Lung microvascular endothelial cell (primary cell): ENCODE measurements around the gene LAP3. TPM values are rescaled to one million over a fixed set of nuclear protein-coding genes. Genes with fewer than 3 reads are reported as not detected.

Source experiments
- DNase-seq, 2 donors: peaks; one replicate each; pipeline versions ENCODE4 v3.0.0 to v3.0.0-alpha.2; 2010; ENCODE audit warnings: low read depth in 2 of 2
- total RNA-seq: library from RNA; depleted of rRNA; stranded (reverse); fragments of >200 nt; gene quantifications from 2 replicates; pipeline ENCODE4 v1.2.1, GENCODE V29; 2014

The LAP3 gene
- total RNA-seq, 1 donor from 2014 or later, result 174 TPM

DNA sequence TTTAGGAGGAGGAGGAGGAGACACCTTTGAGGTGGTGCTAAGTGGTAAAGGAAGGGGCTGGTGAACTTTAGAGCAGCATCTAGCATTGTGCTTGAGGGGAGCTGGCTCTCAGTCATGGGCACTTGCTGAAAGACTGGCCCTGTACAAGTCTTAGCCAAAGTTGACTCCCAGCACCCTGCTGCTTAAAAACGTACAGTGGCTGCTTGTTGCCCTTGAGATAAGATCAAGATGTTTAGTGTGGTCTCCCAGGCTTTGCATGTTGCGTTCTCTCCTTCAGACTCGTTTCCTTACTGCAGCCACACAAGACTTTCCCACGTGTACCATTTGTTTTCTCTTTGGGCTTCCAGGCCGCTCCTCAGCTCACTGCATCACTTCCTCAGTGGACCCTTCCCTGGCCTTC is 39.3 kb downstream of the LAP3 start:
- no peak for DNase-seq

DNA sequence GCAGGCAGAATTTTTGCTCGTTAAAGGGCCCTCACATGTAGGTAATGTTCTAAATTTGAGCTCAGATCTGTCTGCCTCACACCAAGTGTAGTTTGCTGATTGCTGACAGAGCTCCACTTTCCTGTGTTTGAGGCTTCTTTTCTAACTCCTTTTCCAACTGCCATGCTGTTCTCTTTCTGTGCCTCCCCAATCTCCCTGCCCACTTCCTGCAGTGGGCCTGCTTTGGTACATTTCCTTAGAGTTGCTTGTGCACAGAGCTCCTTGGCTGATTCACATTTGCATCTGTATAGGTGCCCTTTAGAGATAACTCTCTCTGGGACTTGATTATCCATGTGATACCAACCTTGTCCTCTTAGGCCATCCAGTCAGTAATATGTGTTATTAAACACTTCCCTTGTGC is 41.9 kb downstream of the LAP3 start:
- DNase-seq, result no peak

DNA sequence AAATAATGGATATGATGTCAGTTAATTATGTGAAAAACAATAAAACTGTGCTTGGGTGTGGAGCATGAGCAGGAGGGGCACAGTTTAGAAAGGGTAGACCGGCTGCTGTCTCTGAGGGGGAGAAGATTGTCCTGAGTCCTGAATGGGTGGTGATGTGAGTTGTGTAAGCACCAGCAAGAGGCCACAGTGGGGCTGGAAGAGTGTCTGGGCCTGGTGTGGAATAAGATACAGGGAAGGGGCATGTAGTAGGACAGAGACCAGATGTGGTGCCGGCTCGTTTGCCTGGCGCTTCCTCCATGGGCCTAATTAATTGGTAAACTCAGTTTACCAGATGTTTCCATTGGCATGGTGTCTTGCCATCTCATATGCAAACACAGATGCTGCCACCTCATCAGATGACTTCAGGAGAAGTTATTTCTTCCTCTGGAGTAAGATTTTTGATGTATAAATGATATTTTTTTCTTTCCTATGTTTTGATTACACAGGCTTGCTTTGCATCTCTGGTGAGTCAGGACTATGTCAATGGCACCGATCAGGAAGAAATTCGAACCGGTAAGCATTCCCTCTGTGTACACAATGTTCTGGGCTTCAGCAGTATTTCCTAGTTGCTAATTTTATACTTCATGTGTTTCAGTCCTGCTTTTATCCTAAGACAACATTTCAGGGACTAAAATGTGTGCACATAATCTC is 42.6 kb downstream of the LAP3 start:
- DNase-seq, result peak in 1 of 2 donors; percentile 24

DNA sequence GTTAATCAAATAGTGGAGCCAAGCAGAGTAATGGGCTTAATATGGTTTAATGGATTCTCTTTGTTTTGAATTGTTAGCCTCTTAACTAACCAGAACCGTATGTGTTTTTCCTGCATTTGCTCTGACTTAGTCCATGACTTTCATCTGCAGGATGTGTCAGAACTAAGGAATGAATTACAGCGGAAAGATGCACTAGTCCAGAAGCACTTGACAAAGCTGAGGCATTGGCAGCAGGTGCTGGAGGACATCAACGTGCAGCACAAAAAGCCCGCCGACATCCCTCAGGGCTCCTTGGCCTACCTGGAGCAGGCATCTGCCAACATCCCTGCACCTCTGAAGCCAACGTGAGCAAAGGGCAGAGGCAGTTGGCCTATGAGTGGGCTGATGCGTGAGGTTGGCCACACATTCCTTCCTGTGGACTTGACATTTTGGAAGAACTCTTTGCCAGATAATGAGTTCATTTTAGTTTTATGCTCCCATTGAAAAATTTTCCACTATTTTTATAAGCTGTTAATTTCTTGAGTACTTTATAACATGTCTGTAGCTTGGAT is 46.5 kb downstream of the LAP3 start:
- DNase-seq, result no peak

DNA sequence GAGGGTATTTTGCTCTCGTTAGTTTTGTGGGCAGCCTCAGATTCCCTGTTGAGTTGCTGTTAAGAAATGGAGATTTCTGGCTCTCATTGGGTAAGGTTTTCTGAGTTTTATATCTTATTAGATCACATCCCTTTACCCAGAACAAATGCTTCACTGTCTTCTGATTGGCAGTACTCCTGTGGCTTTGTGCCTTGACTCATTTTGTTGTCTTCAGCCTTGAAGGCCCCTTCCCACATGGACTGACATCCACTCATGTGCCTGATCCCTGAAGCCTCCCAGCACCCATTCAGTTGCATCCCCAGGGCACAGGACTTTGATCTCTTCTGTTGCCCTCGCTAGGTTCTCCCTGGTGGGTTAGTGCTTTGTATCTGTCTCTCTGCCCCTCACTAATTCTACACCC is 47.8 kb downstream of the LAP3 start:
- DNase-seq, result no peak

DNA sequence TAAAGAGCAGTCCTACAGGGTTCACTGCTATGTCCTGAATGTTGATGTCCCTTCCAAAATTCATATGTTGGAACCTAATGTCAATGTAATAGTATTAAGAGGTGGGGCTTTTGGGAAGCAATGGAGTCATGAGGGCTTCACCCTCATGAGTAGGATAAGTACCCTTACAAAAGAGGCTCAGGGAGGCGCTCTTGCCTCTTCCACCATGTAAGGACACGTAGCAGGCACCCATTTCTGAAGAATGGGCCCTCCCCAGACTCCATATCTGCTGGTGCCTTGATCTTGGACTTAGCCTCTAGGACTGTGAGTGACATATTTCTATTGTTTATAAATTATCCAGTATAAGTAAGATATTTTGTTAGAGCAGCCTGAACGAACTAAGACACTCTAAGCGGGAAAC is 53.2 kb downstream of the LAP3 start:
- DNase-seq, result no peak

DNA sequence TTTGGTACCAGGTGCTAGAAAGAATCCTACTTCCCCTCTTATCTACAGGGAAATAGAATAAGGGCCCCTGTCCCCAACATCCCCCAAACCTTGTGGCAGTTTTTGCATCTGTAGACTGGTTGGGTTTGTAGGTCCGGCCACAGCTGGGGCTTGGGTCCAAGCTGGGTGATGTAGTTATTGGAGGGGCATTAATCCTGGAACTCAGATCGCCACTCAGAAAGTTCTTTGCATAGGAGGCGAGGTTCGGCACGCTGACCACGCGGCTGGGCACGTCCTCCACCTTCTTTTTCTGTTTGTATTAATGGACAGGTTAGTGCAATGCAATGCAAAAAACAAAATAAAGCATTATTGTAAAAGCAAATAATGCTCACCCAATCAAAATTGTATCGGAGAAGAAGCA is 56.6 kb downstream of the LAP3 start:
- DNase-seq, result no peak

DNA sequence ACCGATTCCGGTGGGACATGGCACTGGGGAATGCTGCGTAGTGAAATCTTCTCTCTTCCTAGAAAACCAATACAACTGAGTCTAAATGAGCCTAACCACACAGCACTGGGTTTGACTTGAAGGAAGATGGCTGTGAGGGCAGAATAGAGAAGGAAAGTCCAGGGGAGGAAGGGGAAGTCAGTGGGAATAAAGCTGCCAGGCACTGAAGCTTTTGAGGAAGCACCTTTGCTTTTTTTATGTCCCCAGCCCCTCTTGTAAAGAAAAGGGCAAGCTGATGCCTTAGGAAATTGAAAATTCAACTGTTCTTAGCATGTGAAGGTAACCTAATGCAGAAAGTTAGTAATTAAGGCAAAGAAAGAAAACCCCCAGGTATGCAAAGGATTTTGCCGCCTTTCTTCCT is 58.1 kb downstream of the LAP3 start:
- DNase-seq, result no peak

DNA sequence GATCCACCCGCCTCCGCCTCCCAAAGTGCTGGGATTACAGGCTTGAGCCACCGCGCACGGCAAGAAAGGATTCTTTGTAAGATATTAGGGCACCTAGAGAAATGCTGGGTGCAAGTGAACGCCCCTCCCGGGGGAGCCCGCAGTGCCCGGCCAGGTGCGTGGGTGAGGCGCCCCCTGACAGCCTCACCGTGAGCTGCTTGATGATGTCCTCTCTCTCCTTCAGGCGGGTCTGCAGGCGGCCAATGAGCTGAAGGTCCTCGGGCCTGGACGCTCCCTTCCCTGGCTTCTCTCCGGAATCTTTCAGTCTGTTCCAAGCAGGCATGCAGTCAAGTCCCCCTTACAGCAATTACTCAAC is 59.3 kb downstream of the LAP3 start:
- DNase-seq, result no peak

DNA sequence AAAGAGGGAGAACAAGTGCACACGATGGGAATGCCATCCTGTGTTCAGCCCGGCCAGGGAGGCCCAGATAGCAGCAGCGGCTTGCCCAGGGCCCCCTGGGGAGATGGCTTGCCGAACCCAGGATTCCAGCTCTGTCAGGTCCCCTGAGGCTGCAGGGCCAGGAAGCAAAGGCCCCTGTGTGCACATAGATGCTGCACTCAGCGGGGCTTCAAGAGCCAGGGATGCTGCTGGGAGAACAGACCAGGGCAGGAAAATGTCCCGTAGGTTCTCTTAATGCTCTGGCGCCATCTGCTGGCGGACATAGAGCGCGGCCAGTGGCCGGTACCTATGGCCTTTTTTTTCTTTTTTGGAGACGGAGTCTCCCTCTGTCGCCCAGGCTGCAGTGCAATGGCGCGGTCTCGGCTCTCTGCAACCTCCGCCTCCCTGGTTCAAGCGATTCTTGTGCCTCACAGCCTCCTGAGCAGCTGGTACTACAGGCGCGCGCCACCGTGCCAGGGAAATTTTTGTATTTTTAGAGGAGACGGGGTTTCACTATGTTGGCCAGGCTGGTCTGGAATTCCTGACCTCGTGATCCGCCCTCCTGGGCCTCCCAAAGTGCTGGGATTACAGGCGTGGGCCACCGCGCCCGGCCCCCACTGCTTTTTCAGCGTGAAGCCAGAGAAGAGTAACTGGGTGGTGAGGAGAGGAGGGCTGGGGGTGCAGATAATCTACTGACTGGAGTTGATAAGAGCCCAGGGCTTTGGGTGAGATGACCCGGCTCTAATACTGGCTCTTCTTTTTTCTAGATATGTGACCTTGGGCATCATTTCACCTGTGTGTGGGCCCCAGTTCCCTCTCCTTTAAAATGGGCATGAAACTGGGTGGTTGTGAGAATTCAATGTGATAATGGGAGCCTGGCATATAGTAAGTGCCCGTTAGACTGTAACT is 60.0 kb downstream of the LAP3 start:
- DNase-seq, result peak; percentile 72 to 78

DNA sequence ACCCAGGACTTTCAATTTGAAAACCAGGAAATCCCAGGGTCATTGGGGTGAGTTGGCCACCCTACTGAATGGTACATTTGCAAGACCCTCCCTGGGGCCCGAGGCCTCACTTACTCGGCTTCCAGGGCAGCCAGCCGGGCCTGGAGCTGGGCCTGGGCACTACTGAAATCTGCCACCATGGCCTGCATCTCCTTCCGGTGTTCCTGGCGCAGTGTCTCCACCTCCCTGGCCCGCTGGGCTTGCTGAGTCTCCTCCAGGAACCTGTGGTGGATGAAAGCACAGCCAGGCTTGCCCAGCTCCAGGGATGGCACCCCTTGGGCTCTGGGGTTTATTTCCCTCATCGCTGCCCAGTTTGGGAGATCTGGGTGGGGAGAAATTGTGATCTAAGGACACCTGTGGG is 62.1 kb downstream of the LAP3 start:
- no peak for DNase-seq

DNA sequence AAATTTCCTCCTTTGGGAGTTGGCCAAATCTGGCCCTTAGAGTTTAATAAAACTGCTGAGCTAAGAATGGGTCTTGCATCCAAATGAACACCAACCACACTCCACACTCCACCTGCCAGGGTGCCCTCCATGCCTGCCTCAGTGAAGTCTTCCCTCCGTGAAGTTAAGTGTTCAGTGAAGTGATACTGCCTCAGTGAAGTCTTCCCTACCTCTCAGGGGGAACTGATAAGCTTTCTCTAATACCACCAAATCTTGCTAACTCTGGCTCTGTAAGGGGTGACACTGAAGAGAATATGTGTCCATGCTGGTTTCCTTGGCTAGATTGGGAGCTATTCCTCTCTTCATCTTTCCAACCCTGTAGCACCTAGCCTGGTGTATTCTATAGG is 65.4 kb downstream of the LAP3 start:
- DNase-seq, result no peak

DNA sequence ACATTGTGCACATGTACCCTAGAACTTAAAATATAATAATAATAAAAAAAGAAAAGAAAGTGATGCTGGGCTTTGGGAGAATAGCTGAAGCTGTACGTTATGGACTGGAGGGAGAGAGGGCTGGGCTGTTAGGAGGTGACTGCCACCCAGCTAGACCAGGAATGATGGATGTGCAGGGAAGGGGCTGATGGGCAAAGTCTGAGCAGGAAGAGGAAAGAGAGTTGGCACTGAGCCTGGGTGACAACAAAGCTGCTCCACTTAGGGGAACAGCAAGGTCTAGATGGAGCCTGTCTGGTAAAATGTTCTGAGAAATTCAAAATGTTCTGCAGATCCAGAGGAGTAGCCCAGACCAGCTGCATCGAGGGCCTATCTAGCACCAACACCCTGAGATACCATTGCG is 69.7 kb downstream of the LAP3 start:
- DNase-seq, result peak in 1 of 2 donors; percentile 27

DNA sequence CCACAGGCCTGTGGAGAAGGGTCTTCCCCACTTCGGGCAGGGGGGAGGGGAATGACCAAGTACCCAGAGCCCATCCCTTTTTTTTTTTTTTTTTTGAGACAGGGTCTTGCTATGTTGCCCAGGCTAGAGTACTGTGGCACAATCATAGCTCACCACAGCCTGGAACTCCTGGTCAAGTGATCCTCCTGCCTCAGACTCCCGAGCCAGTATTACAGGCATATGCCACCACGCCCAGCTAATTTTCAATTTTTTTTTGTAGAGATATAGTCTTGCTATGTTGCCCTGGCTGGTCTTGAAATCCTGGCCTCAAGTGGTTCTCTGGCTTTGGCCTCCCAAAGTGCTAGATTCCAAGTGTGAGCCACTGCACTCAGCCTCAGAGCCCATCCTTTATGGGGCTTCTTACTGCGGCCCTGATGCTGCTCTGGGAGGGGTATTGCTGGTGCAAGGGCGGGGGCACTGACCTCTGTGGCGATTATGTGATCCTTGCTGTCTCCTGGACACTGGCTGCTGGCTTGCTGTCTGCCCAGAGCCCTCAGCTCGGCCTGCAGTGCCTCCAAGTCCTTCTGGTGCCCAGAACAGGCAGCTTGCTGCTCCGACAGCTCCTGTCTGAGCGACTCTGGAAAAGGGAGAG is 70.3 kb downstream of the LAP3 start:
- DNase-seq, result no peak

DNA sequence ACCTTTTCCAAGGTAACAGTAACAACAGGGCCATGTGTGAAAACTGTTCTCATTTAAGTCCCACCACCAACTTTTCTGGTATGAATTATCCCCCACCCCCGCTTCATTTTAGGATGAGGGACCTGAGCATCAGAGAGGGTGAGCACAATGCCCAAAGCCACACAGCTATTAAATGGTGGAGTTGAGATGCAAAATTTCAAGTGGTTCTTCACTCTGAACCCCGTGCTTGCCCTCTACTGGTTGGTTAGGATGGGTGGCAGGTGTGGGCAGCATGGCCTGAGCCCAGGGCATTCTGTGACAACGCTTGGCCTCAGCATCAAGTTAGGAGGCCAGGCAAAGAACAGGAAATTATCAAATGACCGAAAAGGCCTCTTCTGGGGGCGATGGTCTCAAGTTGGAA is 70.9 kb downstream of the LAP3 start:
- DNase-seq, result no peak

DNA sequence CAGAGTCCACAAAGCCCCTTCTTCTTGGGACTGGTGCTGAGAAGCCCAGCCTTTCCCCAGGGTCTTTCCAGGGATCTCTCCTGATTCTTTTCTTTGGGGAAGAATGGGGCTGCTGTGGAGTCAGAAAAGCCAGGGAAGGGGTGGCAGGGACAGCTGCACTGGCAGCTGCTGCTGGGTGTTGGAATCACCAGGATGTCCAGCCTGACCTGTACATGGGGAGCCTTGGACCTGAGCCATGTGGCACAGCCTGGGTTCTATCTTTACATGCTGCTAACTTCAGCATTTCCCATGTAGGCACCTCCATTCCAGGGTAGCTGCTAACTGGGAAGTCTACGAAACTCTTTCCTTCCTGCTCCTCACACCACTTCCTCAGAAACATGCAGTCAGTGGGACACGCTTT is 73.4 kb downstream of the LAP3 start:
- DNase-seq, result peak in 1 of 2 donors; percentile 17

DNA sequence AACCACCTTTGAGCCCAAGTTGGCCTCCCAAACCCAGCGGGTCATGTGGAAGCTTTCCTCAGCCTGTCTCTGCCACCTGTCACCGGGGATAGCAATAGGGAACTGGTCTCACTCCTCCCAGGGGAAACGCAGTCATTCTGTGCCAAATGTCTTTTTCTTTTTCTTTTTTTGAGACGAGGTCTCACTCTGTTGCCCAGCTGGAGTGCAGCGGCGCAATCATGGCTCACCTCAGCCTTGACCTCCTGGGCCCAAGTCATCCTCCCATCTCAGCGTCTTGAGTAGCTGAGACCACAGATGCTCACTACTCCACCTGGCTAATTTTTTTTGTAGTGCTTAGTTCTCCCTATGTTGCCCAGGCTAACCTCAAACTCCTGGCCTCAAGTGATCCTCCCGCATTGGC is 77.7 kb downstream of the LAP3 start:
- no peak for DNase-seq

DNA sequence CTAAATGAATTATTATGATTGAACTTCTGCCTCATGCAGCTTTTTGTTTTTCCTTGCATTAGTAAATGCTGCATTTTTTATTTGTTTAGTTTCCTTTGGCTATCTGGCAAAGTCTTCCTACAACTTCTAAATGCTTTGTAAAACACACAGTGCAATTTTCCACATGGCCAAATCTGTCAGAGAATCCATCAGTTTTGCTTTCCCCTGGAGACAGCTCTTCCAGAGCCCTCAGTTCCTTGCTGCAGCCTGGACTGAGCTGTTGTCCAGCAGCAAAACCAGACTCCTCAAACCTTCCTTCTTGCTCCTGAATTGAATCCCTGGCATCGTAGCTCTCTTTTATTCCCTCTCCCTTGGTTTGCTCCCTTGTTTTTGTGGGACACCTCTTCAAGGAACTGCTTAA is 80.1 kb downstream of the LAP3 start:
- DNase-seq, result no peak
